Mammary epithelial cell (primary cell): Measurements from ENCODE around the gene RAB3GAP1.

ENCODE experiments used
- EZH2 ChIP-seq: IDR thresholded peaks from 2 replicates; pipeline ENCODE4 v1.6.1; 2012; ENCODE audit warnings: low read length, inconsistent platforms, borderline replicate concordance
- TF ChIP-seq, protein P1 (sequence below), 2 donors: IDR thresholded peaks in 1 of 2; conservative IDR thresholded peaks in 1 of 2; 2 replicates each; pipeline ENCODE4 v1.5.1; 2011 to 2012; ENCODE audit warnings: inconsistent platforms in 2 of 2, low read length in 2 of 2, mild to moderate bottlenecking in 2 of 2, control low read depth in 1 of 2, low read depth in 1 of 2; ENCODE audit not compliant: insufficient read depth in 1 of 2; ENCODE audit errors: extremely low read depth in 1 of 2

DNA sequence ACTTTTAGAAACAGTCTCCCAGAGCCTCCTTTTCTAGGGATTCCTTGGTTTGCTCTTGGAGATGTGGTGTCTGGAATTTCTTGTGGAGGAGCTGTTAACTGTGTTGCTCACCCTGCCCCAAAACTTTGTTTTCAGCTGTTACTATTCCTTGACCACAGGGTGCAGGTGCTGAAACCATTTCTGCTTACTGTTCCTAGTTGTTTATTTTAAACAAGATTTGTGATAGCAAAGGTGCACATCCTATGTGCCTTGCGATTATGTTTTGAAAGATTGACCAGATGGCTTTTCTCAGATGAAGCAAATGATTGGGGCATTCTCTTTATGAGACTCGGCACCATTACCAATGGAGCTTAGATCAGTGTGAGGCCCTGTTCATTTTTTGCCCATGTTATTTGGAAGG, 111.2 kb downstream of the RAB3GAP1 start:
- TF ChIP-seq EZH2, result no peak
- TF ChIP-seq, protein P1, sequence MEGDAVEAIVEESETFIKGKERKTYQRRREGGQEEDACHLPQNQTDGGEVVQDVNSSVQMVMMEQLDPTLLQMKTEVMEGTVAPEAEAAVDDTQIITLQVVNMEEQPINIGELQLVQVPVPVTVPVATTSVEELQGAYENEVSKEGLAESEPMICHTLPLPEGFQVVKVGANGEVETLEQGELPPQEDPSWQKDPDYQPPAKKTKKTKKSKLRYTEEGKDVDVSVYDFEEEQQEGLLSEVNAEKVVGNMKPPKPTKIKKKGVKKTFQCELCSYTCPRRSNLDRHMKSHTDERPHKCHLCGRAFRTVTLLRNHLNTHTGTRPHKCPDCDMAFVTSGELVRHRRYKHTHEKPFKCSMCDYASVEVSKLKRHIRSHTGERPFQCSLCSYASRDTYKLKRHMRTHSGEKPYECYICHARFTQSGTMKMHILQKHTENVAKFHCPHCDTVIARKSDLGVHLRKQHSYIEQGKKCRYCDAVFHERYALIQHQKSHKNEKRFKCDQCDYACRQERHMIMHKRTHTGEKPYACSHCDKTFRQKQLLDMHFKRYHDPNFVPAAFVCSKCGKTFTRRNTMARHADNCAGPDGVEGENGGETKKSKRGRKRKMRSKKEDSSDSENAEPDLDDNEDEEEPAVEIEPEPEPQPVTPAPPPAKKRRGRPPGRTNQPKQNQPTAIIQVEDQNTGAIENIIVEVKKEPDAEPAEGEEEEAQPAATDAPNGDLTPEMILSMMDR (conservative IDR thresholded peaks at IDR 0.05 in 1 of 2, IDR thresholded peaks at IDR 0.05 in 1 of 2; ENCODE audit: extremely low read depth in 1 of 2, insufficient read depth in 1 of 2, low read depth in 1 of 2, low read length in 2 of 2), result no peak
